WTC11 (cell line): ENCODE results near the gene CNFN.

Source experiments
- CBFB ChIP-seq: sonication (generic); formaldehyde crosslinking; IDR thresholded peaks from 2 replicates; pipeline ENCODE4 v1.8.1; 2022; ENCODE audit warnings: mild to moderate bottlenecking, low read depth, missing genetic modification reagents
- CTCF ChIP-seq: fragments of 200-600 bp; IDR thresholded peaks from 2 replicates; pipeline ENCODE4 v1.8.0; 2022; ENCODE audit warnings: antibody characterized with exemption
- USF2 ChIP-seq: sonication (generic); formaldehyde crosslinking; IDR thresholded peaks from 2 replicates; pipeline ENCODE4 v1.8.1; 2023; ENCODE audit warnings: mild to moderate bottlenecking, missing genetic modification reagents, moderate library complexity
- ZNF671 ChIP-seq: fragments of 250-450 bp; sonication (Bioruptor Pico); IDR thresholded peaks from 2 replicates; pipeline ENCODE4 v1.8.0; 2021; ENCODE audit warnings: mild to moderate bottlenecking
- TF ChIP-seq, protein P1 (sequence below): sonication (generic); formaldehyde crosslinking; IDR thresholded peaks from 2 replicates; pipeline ENCODE4 v1.8.0; 2022; ENCODE audit warnings: mild to moderate bottlenecking, missing genetic modification reagents

DNA sequence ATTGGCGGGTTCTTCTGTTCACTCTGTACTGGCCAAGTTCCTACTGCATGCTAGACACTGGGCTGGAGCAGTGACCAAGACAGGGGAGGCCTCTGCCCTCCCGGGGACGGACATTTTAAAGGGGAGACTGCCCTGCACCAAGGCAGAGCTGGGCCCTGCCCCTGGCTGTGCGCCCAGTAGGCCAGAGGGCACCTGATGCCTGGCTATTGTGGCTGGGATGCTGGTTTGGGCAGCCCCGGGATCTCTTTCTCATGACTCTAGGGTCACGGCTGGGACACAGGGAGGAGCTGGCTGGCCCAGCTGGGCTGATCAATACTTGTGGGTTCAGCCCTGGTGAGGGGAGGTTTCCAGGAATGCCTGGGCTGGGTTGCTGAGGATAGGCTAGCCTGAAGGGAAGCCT lies 19.4 kb upstream of the CNFN start:
- no peak for TF ChIP-seq CBFB (CRISPR knock-in tag)
- TF ChIP-seq ZNF671 = no peak
- TF ChIP-seq CTCF = no peak
- TF ChIP-seq USF2 (CRISPR knock-in tag) = no peak
- TF ChIP-seq, protein P1, sequence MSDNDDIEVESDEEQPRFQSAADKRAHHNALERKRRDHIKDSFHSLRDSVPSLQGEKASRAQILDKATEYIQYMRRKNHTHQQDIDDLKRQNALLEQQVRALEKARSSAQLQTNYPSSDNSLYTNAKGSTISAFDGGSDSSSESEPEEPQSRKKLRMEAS (CRISPR knock-in tag) = no peak
